ENCODE results near the gene ZNF385B. TPM values are rescaled to one million over a fixed set of nuclear protein-coding genes. Genes with fewer than 3 reads are reported as not detected.

ZNF385B gene
- total and polyA plus RNA-seq, 2 donors (not counting 1 experiment from before 2014, with no cell fraction given), result not detected

DNA sequence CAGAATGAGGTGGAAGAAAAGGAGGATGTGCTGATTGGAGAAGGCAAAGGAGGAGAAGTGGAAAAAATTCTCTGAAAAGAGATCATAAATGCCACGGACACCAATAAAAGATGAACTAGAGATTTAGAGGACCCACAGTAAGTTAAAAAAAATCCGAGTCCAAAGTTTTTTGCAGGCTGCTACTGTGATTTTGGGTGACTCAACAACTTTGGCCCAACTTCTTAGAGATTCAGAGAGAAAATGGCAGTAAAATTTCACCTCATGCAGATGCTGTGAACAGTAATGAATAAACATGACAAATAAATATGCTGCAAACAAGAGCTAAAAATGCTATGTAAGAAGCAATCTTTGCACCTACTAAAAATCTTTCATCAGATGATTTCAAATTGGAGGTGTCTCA, 419.9 kb downstream of the ZNF385B start:
- Mint-ChIP-seq H3K27ac (no peak overlapping the region), H3K4me1 (no peaks in the 10 kb centered on the region), H3K27me3 (peaks cover 30% of the 10 kb centered on the region), H3K9me3 (ENCODE audit: insufficient read depth) (no peaks in the 10 kb centered on the region), H3K4me3 (no peak overlapping the region)
- ATAC-seq (ENCODE audit: low read depth) (no peak), DNase-seq (no peak)
- H3K9me3 ChIP-seq (ENCODE audit: control extremely low read depth in 1 of 3, control insufficient read depth in 2 of 3, insufficient read depth in 1 of 3, low read length in 2 of 3), result no peaks in the 10 kb centered on the region
- ChIA-PET CTCF (interaction anchor here (1.0 to 4.8 kb wide), 12 partner anchors 9 to 680 kb away, joined by 3 to 45 read pairs (median 4); no protein-coding TSS in a partner anchor), POLR2A (no interaction called here)
- H3K4me1 ChIP-seq (ENCODE audit: control insufficient read depth in 2 of 2, insufficient read depth in 2 of 2, low read length in 2 of 2), result no peaks in the 10 kb centered on the region
- TF ChIP-seq CTCF (IDR thresholded peaks at IDR 0.05) (no peak), EZH2 (IDR thresholded peaks at IDR 0.05; ENCODE audit: borderline replicate concordance, insufficient read depth, low read depth, low read length, poor library complexity, severe bottlenecking) (no peak)
- no peak overlapping the region for H3K4me2 ChIP-seq (replicated peaks; ENCODE audit: low read depth, low read length, poor library complexity, severe bottlenecking)
- H3K36me3 ChIP-seq (replicated peaks in 1 of 2; ENCODE audit: control extremely low read depth in 1 of 2, control insufficient read depth in 1 of 2, extremely low read depth in 1 of 2, insufficient read depth in 2 of 2, low read length in 1 of 2), result no peaks in the 10 kb centered on the region
- H4K20me1 ChIP-seq (ENCODE audit: control insufficient read depth, insufficient read depth, low read length, poor library complexity, severe bottlenecking), result no peaks in the 10 kb centered on the region
- H3K9ac ChIP-seq (ENCODE audit: low read length), result no peak overlapping the region
- 80% methylated on average over 1 of the region's 2 CpGs for WGBS (ENCODE audit: insufficient coverage)
- intact Hi-C loops (cut with micrococcal nuclease), result loop anchor here (2.0 kb wide), 1 partner anchor 551 kb away; no protein-coding TSS in a partner anchor
- no peak overlapping the region for H3K4me3 ChIP-seq (ENCODE audit: control extremely low read depth in 1 of 5, extremely low read depth in 1 of 5, insufficient read depth in 1 of 5, low read depth in 2 of 5, low read length in 4 of 5)
- H3K27me3 ChIP-seq (replicated peaks in 1 of 4; ENCODE audit: control extremely low read depth in 1 of 4, control insufficient read depth in 3 of 4, insufficient read depth in 4 of 4, low read length in 3 of 4), result peaks cover 0 to 8% (median 1%) of the 10 kb centered on the region in 4 experiments
- H3K27ac ChIP-seq (ENCODE audit: low read length in 2 of 2), result no peak overlapping the region
- no peaks in the 10 kb centered on the region for H3K79me2 ChIP-seq (ENCODE audit: control insufficient read depth, insufficient read depth, low read length)
- no peak overlapping the region for H2AFZ ChIP-seq (ENCODE audit: insufficient read depth, low read depth, low read length, poor library complexity, severe bottlenecking)

GRCh38 chr2:179440642-179441251, 420.7 kb downstream of the ZNF385B start:
- H3K4me3 ChIP-seq (ENCODE audit: control extremely low read depth in 1 of 5, extremely low read depth in 1 of 5, insufficient read depth in 1 of 5, low read depth in 2 of 5, low read length in 4 of 5), result no peak overlapping the region
- Mint-ChIP-seq H3K4me1 (no peaks in the 10 kb centered on the region), H3K4me3 (no peak overlapping the region), H3K27ac (no peak overlapping the region), H3K9me3 (ENCODE audit: insufficient read depth) (no peaks in the 10 kb centered on the region), H3K27me3 (peaks cover 30% of the 10 kb centered on the region)
- ChIA-PET CTCF (interaction anchor here (1.0 to 4.8 kb wide), 15 partner anchors 8 to 679 kb away, joined by 3 to 45 read pairs (median 4); no protein-coding TSS in a partner anchor), POLR2A (no interaction called here)
- no peak overlapping the region for H3K27ac ChIP-seq (ENCODE audit: low read length in 2 of 2)
- no peak for ATAC-seq (ENCODE audit: low read depth)
- TF ChIP-seq EZH2 (IDR thresholded peaks at IDR 0.05; ENCODE audit: borderline replicate concordance, insufficient read depth, low read depth, low read length, poor library complexity, severe bottlenecking), result no peak
- peak; percentile 89 for TF ChIP-seq CTCF (IDR thresholded peaks at IDR 0.05)
- intact Hi-C loops (cut with micrococcal nuclease), result loop anchor here (1.0 to 2.0 kb wide), 3 partner anchors 221 to 644 kb away; no protein-coding TSS in a partner anchor
- no peaks in the 10 kb centered on the region for H3K36me3 ChIP-seq (replicated peaks in 1 of 2; ENCODE audit: control extremely low read depth in 1 of 2, control insufficient read depth in 1 of 2, extremely low read depth in 1 of 2, insufficient read depth in 2 of 2, low read length in 1 of 2)
- no peaks in the 10 kb centered on the region for H3K9me3 ChIP-seq (ENCODE audit: control extremely low read depth in 1 of 3, control insufficient read depth in 2 of 3, insufficient read depth in 1 of 3, low read length in 2 of 3)
- H2AFZ ChIP-seq (ENCODE audit: insufficient read depth, low read depth, low read length, poor library complexity, severe bottlenecking), result no peak overlapping the region
- no peak overlapping the region for H3K4me2 ChIP-seq (replicated peaks; ENCODE audit: low read depth, low read length, poor library complexity, severe bottlenecking)
- WGBS (ENCODE audit: insufficient coverage), result no CpG with 5 or more reads among the region's 5 CpGs
- no peaks in the 10 kb centered on the region for H4K20me1 ChIP-seq (ENCODE audit: control insufficient read depth, insufficient read depth, low read length, poor library complexity, severe bottlenecking)
- peak; percentile 70 for DNase-seq
- H3K27me3 ChIP-seq (replicated peaks in 1 of 4; ENCODE audit: control extremely low read depth in 1 of 4, control insufficient read depth in 3 of 4, insufficient read depth in 4 of 4, low read length in 3 of 4), result peaks cover 0 to 8% (median 1%) of the 10 kb centered on the region in 4 experiments
- no peak overlapping the region for H3K9ac ChIP-seq (ENCODE audit: low read length)
- no peaks in the 10 kb centered on the region for H3K4me1 ChIP-seq (ENCODE audit: control insufficient read depth in 2 of 2, insufficient read depth in 2 of 2, low read length in 2 of 2)
- H3K79me2 ChIP-seq (ENCODE audit: control insufficient read depth, insufficient read depth, low read length), result no peaks in the 10 kb centered on the region

Measured in B cell (primary cell).